ENCODE measurements around the gene AIG1.

Gene AIG1

DNA sequence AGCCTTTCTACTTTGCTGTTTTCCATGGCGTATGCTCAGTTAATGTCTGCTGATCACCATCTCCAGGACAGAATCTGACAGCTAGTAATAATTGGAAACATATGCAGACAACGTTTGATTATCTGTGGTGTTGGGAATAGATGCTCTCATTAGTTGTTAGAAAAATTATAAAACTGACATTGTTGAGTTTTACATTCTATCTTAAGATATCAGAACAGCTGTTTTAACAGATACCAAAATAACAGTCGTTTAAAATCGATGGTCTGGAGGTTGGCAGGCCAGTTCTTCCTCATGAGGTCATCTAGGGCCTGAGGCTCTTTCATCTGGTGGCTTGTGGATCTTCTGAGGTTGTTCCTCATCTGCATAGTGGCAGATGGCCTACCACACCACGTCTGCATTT lies 137.6 kb downstream of the AIG1 start:
- DNase-seq (ENCODE audit: low spot score): no peak

- DNase-seq (ENCODE audit: low spot score): no peak
These were observed 138.6 kb downstream of the AIG1 start for GRCh38 chr6:143199291-143199690.

- no peak for DNase-seq (ENCODE audit: low spot score)
These were observed 139.6 kb downstream of the AIG1 start for GRCh38 chr6:143200167-143200770.

- no peak for DNase-seq (ENCODE audit: low spot score)
These were observed 143.4 kb downstream of the AIG1 start for GRCh38 chr6:143204045-143204444.

DNA sequence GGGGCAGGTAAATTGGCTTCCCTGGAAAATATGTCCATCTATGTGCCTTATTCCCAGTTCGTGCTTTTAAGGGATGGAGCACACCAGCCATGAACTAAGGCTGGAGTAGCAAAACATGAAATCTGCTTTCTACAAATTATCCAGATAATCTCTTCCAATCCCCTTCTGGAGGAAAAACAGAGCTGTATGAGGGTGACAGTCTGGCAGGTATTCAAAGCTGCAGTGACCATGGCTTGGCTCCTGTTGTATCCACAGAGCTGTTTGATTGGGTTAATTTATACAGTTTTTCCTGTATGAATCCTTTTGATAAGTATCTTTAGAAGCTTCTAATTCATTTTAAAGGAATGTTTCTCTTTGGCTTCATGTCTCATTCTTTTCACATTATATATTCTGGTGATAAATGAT lies 144.4 kb downstream of the AIG1 start:
- DNase-seq (ENCODE audit: low spot score): no peak

GRCh38 chr6:143205585-143205984 lies 144.9 kb downstream of the AIG1 start:
- no peak for DNase-seq (ENCODE audit: low spot score)

- DNase-seq (ENCODE audit: low spot score): no peak
These were observed 145.3 kb downstream of the AIG1 start for GRCh38 chr6:143205991-143206390.

DNA sequence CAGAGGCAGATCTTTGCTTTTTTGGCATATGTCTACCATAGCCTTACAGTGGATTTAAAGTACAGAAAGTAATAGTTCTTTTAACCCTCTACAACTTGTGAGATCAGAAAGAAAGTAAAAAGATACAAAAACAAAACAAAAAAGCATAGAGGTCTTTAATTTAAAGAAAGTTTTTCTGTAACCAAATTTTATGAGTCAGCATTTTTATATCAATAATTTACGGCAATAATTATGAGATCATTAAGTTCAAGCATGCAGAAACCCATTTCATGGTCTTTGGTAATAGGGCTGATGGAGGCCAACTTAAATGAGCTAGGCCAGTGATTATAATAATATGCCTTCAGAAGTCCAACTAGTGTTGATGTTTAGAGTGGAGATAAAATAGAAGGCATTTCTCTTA lies 145.9 kb downstream of the AIG1 start:
- no peak for DNase-seq (ENCODE audit: low spot score)

GRCh38 chr6:143210420-143210819 lies 149.7 kb downstream of the AIG1 start:
- DNase-seq (ENCODE audit: low spot score): no peak

DNA sequence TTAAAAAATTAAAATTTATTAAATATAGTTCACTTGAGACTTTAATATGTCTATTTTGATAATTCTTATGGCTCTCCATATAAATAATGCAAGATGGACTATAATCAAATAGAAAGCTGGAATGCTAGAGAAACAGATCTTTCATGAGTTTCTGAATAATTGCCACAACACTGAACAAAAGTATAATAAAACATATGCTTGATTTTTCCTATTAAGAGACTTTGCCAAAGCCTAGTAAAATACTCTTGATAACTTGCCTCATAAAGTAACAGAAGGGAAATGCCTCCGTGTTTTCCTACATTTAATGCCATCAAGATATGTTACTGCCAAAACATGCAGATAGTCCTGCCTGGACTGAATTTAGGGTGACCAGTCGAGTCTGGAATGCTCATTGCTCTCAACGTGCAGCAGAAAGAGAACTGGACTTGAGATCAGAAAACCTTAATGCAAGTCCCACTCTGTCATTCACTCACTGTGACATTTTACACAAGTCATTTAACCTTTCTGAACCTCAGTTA lies 153.2 kb downstream of the AIG1 start:
- no peak for DNase-seq (ENCODE audit: low spot score)

- no peak for DNase-seq (ENCODE audit: low spot score)
These were observed 154.7 kb downstream of the AIG1 start for GRCh38 chr6:143215363-143215762.

GRCh38 chr6:143215771-143216170 lies 155.1 kb downstream of the AIG1 start:
- DNase-seq (ENCODE audit: low spot score): no peak

GRCh38 chr6:143218233-143218632 lies 157.5 kb downstream of the AIG1 start:
- no peak for DNase-seq (ENCODE audit: low spot score)

DNA sequence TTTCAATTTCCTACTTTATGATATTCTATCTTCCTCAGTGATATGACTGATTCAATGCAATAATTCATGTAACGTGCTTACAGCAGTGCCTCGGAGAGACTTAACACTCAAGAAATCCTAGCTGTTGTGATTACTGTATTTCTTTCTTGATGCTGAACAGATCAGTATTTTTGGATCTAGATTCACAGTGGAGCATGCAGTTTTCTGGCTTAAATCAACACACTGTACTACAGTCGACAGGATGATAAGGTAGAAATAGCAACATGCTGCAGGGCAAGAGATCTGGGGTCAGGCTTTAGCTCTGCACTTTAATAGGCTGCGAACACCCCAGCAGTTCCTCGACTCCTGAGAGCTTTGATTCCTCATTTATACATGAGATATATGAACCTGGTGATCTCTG lies 161.0 kb downstream of the AIG1 start:
- no peak for DNase-seq (ENCODE audit: low spot score)

GRCh38 chr6:143222310-143222709 lies 161.6 kb downstream of the AIG1 start:
- DNase-seq (ENCODE audit: low spot score): no peak

DNA sequence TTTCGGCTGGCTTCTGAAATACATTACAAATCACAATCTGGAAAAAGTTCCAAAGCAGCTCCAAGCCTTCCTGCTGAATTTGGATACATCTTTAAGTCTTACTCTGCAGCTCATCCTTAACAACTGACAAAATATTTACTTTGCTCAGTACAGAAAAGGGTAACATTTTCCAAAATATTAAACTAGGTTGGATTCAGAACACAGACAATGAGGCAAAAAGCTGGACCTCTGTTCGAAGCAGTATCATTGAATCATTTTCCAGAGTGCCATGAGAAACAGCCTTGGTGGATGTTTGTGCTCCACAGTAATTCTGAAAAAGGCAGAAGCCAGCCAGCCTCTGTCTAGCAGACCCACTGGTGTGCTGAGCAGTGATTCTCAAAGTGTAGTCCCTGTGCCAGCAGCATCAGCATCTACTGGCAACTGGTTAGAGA lies 162.1 kb downstream of the AIG1 start:
- no peak for DNase-seq (ENCODE audit: low spot score)

GRCh38 chr6:143223895-143224294 lies 163.2 kb downstream of the AIG1 start:
- no peak for DNase-seq (ENCODE audit: low spot score)

- no peak for DNase-seq (ENCODE audit: low spot score)
These were observed 163.8 kb downstream of the AIG1 start for GRCh38 chr6:143224516-143224915.

DNA sequence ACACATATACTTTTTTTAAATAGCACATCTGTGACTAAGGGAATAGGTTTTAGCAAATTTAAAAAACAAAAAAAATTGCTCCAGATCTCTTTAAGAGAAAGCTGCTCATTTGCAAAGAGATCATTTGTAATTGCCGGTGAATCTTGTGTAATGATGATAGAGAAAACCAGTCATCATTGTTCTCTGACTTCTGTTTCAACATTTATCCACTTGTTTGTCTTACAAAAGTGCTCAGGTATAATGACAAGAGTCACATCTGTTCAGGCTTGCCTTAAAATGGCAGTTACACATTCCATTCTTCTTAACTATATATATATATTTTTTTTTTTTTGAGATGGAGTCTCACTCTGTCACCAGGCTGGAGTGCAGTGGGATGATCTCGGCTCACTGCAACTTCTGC lies 165.2 kb downstream of the AIG1 start:
- no peak for DNase-seq (ENCODE audit: low spot score)

- DNase-seq (ENCODE audit: low spot score): no peak
These were observed 167.0 kb downstream of the AIG1 start for GRCh38 chr6:143227675-143228074.

GRCh38 chr6:143229400-143229799 lies 168.7 kb downstream of the AIG1 start:
- no peak for DNase-seq (ENCODE audit: low spot score)

GRCh38 chr6:143232849-143233248 lies 172.2 kb downstream of the AIG1 start:
- no peak for DNase-seq (ENCODE audit: low spot score)

GRCh38 chr6:143233554-143234285 lies 173.0 kb downstream of the AIG1 start:
- DNase-seq (ENCODE audit: low spot score): no peak

GRCh38 chr6:143234734-143235133 lies 174.0 kb downstream of the AIG1 start:
- DNase-seq (ENCODE audit: low spot score): no peak
